Measurements from ENCODE around the gene CEACAM1. TPM values are rescaled to one million over a fixed set of nuclear protein-coding genes. Genes with fewer than 3 reads are reported as not detected.
"Not testable (repeated sequence)": the region's sequence is repeated elsewhere in the genome, so short reads cannot be mapped to it uniquely, and the experiment has no call there.

Gene CEACAM1
- total RNA-seq, 3 donors from 2014 or later (not counting 1 experiment from before 2014, with no cell fraction given), result 1.3 to 1.9 TPM; not detected in 1

DNA sequence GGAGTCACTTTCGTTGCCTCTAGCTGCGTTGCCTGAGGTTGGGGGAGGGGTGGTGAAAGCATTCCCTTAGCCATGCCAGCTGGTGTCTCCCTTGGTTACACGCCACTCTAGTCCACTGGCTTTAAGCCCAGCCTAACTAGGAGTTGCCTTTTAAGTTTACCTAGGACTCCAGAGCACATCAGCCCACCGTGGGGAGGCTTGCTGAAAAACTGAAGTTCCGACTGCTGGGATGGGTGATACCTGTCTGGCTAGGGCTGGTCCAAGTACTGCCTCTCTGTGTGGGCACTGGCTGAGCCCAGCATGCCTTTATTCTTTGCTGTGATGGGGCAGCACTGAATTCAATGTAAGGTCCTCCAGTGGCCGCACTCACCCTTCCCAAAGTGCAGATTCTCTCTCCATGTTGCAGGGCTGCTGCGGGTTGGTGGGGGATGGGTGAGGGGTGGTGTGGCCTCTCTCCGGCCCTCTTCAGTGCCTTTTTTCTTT, 11.8 kb upstream of the CEACAM1 start:
- Mint-ChIP-seq H3K27me3 (ENCODE audit: low read depth in 2 of 2) (peaks cover 0 to 9% of the 10 kb centered on the region in 2 donors), H3K36me3 (no peaks in the 10 kb centered on the region), H3K9me3 (no peaks in the 10 kb centered on the region), H3K27ac (no peak overlapping the region), H3K4me1 (no peaks in the 10 kb centered on the region), H3K4me3 (no peak overlapping the region)
- no peaks in the 10 kb centered on the region for H3K36me3 ChIP-seq (ENCODE audit: control insufficient read depth, insufficient read depth, low read length)
- no peak overlapping the region for H3K27ac ChIP-seq (ENCODE audit: low read length)
- no peak for ATAC-seq
- TF ChIP-seq, protein P1, sequence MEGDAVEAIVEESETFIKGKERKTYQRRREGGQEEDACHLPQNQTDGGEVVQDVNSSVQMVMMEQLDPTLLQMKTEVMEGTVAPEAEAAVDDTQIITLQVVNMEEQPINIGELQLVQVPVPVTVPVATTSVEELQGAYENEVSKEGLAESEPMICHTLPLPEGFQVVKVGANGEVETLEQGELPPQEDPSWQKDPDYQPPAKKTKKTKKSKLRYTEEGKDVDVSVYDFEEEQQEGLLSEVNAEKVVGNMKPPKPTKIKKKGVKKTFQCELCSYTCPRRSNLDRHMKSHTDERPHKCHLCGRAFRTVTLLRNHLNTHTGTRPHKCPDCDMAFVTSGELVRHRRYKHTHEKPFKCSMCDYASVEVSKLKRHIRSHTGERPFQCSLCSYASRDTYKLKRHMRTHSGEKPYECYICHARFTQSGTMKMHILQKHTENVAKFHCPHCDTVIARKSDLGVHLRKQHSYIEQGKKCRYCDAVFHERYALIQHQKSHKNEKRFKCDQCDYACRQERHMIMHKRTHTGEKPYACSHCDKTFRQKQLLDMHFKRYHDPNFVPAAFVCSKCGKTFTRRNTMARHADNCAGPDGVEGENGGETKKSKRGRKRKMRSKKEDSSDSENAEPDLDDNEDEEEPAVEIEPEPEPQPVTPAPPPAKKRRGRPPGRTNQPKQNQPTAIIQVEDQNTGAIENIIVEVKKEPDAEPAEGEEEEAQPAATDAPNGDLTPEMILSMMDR (IDR thresholded peaks at IDR 0.05), result no peak
- H3K4me3 ChIP-seq (ENCODE audit: low read length), result no peak overlapping the region
- 93% methylated on average over 6 of the region's 8 CpGs for WGBS (ENCODE audit: insufficient coverage)
- no peaks in the 10 kb centered on the region for H3K9me3 ChIP-seq (ENCODE audit: control insufficient read depth, insufficient read depth, low read length)
- H3K27me3 ChIP-seq (ENCODE audit: control insufficient read depth, insufficient read depth, low read length), result no peaks in the 10 kb centered on the region
- no peaks in the 10 kb centered on the region for H3K4me1 ChIP-seq (ENCODE audit: control insufficient read depth, insufficient read depth, low read length)
- DNase-seq, result no peak
- intact Hi-C loops (cut with micrococcal nuclease), result no loop called here

DNA sequence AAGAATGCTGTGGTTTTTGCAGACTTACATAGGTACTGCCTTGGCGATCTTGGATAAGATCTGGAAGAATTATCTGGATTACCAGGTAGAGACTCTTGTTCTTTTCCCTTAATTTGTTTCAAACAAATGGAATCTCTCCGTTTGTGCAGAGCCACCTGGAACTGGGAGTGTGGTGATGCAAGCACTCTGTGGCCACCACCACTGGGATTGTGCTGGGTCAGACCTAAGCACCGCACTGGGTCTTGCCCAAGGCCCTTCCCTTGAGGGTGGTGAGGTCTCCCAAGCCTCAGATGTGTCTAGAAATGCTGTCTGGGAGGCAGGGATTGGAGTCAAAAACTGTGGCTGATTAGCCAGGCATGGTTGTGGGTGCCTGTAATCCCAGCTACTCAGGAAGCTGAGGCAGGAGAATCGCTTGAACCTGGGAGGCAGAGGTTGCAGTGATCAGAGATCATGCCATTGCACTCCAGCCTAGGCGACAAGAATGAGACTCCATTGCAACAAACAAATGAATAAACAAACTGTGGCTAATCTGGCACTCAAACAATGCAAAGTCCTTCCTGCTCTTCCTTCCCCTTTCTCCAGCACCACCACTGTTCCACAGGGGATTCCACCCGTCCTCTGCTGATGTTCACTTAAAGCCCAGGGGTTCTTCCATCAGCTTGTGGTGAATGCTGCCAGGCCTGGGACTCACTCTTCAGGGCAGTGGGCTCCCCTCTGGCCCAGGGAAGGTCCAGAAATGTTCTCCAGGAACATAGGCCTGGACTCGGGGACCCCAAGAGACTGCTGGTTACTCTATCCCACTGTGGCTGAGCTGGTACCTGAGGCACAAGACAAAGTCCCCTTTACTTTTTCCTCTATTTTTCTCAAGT, 10.8 kb upstream of the CEACAM1 start:
- no peak overlapping the region for H3K4me3 ChIP-seq (ENCODE audit: low read length)
- Mint-ChIP-seq H3K4me1 (no peaks in the 10 kb centered on the region), H3K36me3 (no peaks in the 10 kb centered on the region), H3K27ac (no peak overlapping the region), H3K4me3 (no peak overlapping the region), H3K27me3 (ENCODE audit: low read depth in 2 of 2) (peaks cover 0 to 9% of the 10 kb centered on the region in 2 donors), H3K9me3 (no peaks in the 10 kb centered on the region)
- H3K9me3 ChIP-seq (ENCODE audit: control insufficient read depth, insufficient read depth, low read length), result no peaks in the 10 kb centered on the region
- no peaks in the 10 kb centered on the region for H3K4me1 ChIP-seq (ENCODE audit: control insufficient read depth, insufficient read depth, low read length)
- DNase-seq (peak in 1 of 2 donors; percentile 7), ATAC-seq (no peak)
- no peaks in the 10 kb centered on the region for H3K27me3 ChIP-seq (ENCODE audit: control insufficient read depth, insufficient read depth, low read length)
- H3K36me3 ChIP-seq (ENCODE audit: control insufficient read depth, insufficient read depth, low read length), result no peaks in the 10 kb centered on the region
- H3K27ac ChIP-seq (ENCODE audit: low read length), result no peak overlapping the region
- 82% methylated on average over 7 of the region's 7 CpGs for WGBS (ENCODE audit: insufficient coverage)
- intact Hi-C loops (cut with micrococcal nuclease), result no loop called here
- TF ChIP-seq, protein P1 (IDR thresholded peaks at IDR 0.05), result no peak

DNA sequence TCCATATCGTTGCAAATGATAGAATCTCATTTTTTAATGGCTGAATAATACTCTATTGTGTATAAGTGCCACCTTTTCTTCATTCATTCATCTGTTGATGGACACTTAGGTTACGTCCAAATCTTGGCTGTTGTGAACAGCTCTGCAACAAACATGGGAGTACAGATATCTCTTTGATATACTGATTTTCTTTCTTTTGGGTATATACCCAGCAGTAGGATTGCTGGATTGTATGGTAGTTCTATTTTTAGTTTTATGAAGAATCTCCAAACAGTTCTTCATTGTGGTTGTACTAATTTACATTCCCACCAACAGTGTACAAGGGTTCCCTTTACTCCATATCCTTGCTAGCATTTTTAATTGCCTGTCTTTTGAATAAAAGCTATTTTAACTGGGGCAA, 7.0 kb upstream of the CEACAM1 start:
- intact Hi-C loops (cut with micrococcal nuclease); ATAC-seq; H3K27ac Mint-ChIP-seq; H3K9me3 ChIP-seq (ENCODE audit: control insufficient read depth, insufficient read depth, low read length); H3K36me3 Mint-ChIP-seq; H3K4me1 ChIP-seq (ENCODE audit: control insufficient read depth, insufficient read depth, low read length); H3K27me3 Mint-ChIP-seq (ENCODE audit: low read depth in 2 of 2); DNase-seq; H3K27me3 ChIP-seq (ENCODE audit: control insufficient read depth, insufficient read depth, low read length); H3K4me3 ChIP-seq (ENCODE audit: low read length); H3K4me1 Mint-ChIP-seq; H3K9me3 Mint-ChIP-seq; H3K4me3 Mint-ChIP-seq; H3K36me3 ChIP-seq (ENCODE audit: control insufficient read depth, insufficient read depth, low read length); H3K27ac ChIP-seq (ENCODE audit: low read length): not testable (repeated sequence)
- WGBS (ENCODE audit: insufficient coverage), result 100% methylated on average over 1 of the region's 2 CpGs

DNA sequence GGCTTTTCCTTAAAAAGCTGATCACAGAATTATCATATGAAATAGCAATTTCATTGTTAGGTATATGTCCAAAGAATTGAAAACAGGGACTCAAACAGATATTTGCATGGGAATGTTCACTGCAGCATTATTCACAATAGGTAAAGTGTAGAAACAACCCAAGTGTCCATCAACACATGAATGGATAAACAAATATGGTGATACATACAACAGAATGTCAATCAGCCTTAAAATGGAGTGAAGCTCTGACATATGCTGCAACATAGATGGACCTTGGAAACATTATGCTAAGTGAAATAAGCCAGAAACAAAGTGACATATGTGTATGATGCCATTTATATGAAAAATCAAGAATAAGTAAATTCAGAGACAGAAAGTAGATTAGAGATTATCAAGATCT, 6.1 kb upstream of the CEACAM1 start:
- H3K27ac ChIP-seq (ENCODE audit: low read length), result no peak overlapping the region
- Mint-ChIP-seq H3K4me1 (peaks cover 0 to 1% of the 10 kb centered on the region in 2 donors), H3K9me3 (no peaks in the 10 kb centered on the region), H3K27me3 (ENCODE audit: low read depth in 2 of 2) (peaks cover 0 to 9% of the 10 kb centered on the region in 2 donors), H3K36me3 (no peaks in the 10 kb centered on the region), H3K4me3 (no peak overlapping the region), H3K27ac (no peak overlapping the region)
- ATAC-seq, result no peak
- no peaks in the 10 kb centered on the region for H3K27me3 ChIP-seq (ENCODE audit: control insufficient read depth, insufficient read depth, low read length)
- H3K36me3 ChIP-seq (ENCODE audit: control insufficient read depth, insufficient read depth, low read length), result no peaks in the 10 kb centered on the region
- H3K9me3 ChIP-seq (ENCODE audit: control insufficient read depth, insufficient read depth, low read length), result no peaks in the 10 kb centered on the region
- TF ChIP-seq, protein P1 (IDR thresholded peaks at IDR 0.05), result no peak
- intact Hi-C loops (cut with micrococcal nuclease), result no loop called here
- no peak overlapping the region for H3K4me3 ChIP-seq (ENCODE audit: low read length)
- no peak for DNase-seq
- no peaks in the 10 kb centered on the region for H3K4me1 ChIP-seq (ENCODE audit: control insufficient read depth, insufficient read depth, low read length)
